HG02938 (cell line): Measurements from ENCODE around the gene TTC7B.

ENCODE experiments used
- ATAC-seq: cut with Tn5 transposase; IDR thresholded peaks from one replicate; pipeline ENCODE4 v1.9.1; 2021; ENCODE audit warnings: mild to moderate bottlenecking, moderate library complexity; ENCODE audit not compliant: unreplicated experiment

TTC7B gene

GRCh38 chr14:90581745-90582144, 234.5 kb downstream of the TTC7B start:
- ATAC-seq, result no peak

GRCh38 chr14:90580377-90581335, 235.6 kb downstream of the TTC7B start:
- ATAC-seq, result no peak

GRCh38 chr14:90579816-90580215, 236.4 kb downstream of the TTC7B start:
- ATAC-seq, result no peak

GRCh38 chr14:90579088-90579487, 237.1 kb downstream of the TTC7B start:
- ATAC-seq, result no peak

- no peak for ATAC-seq
Observed at GRCh38 chr14:90578283-90578985, 237.8 kb downstream of the TTC7B start.

GRCh38 chr14:90577661-90578282, 238.5 kb downstream of the TTC7B start:
- no peak for ATAC-seq

- no peak for ATAC-seq
Observed at GRCh38 chr14:90576981-90577660, 239.1 kb downstream of the TTC7B start.

GRCh38 chr14:90576581-90576980, 239.6 kb downstream of the TTC7B start:
- ATAC-seq, result no peak

GRCh38 chr14:90575781-90576180, 240.4 kb downstream of the TTC7B start:
- ATAC-seq, result no peak

GRCh38 chr14:90575336-90575735, 240.9 kb downstream of the TTC7B start:
- no peak for ATAC-seq

- ATAC-seq, result no peak
Observed at GRCh38 chr14:90574188-90575131, 241.8 kb downstream of the TTC7B start.

GRCh38 chr14:90573385-90574105, 242.7 kb downstream of the TTC7B start:
- no peak for ATAC-seq

- no peak for ATAC-seq
Observed at GRCh38 chr14:90572441-90573150, 243.6 kb downstream of the TTC7B start.

- no peak for ATAC-seq
Observed at GRCh38 chr14:90571149-90571947, 244.9 kb downstream of the TTC7B start.

GRCh38 chr14:90570461-90570860, 245.8 kb downstream of the TTC7B start:
- ATAC-seq, result no peak

GRCh38 chr14:90569606-90570387, 246.4 kb downstream of the TTC7B start:
- ATAC-seq, result no peak

- no peak for ATAC-seq
Observed at GRCh38 chr14:90569201-90569600, 247.0 kb downstream of the TTC7B start.
